Endometrium (tissue), 2 donors: ENCODE data around the gene SPRR3.

Experiments
- FAIRE-seq: peaks from 2 replicates; lab custom pipeline; 2012; peaks lifted over from hg19 to GRCh38; lab: Jason Lieb, UNC
- donor health status: control.
- donor health status: control.

Gene SPRR3, protein sequence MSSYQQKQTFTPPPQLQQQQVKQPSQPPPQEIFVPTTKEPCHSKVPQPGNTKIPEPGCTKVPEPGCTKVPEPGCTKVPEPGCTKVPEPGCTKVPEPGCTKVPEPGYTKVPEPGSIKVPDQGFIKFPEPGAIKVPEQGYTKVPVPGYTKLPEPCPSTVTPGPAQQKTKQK

DNA sequence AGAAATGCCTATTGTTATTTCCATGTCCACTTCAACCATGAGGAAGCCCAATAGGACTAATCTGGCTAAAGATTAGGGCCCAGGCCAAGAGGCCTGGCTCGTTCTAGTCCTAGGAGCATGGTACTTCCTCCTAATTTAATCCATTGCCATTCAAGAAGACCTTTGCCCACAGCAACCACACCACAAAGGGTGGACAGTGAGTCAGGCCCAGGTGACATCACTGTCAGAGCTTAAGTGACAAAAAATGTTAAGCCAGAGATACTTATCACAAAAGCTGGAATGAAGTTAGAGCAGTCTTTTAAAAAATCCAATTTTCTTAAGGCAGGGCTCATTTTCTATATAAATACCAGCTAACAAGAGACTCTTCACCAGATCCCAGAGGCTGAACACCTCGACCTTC, at the start of gene SPRR3:
TSS of gene SPRR3 (plus strand) at position 368 of the 400 bp plus-strand sequence. CDS start 1,272 bp downstream, outside the sequence.
- no peak for FAIRE-seq

DNA sequence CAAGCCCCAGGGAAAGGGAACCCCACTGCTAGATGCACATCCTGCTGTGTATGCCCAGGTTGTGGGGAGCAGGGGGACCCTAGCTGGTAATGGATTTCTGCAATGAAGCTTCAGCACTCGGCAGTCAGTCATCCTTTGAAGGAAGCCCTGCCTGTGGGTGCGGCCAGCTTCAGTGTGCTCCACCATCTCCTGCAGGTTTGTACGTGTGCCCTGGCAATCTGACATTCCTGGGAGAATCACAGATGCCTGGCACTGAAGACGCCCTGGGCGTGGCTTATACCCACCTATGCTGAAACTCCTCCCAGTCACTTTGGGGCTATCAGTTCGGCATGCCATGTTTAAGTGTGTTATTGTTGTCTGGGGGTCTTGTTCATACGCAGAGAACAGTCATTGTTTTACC, 47.8 kb upstream of the SPRR3 start:
- no peak for FAIRE-seq

DNA sequence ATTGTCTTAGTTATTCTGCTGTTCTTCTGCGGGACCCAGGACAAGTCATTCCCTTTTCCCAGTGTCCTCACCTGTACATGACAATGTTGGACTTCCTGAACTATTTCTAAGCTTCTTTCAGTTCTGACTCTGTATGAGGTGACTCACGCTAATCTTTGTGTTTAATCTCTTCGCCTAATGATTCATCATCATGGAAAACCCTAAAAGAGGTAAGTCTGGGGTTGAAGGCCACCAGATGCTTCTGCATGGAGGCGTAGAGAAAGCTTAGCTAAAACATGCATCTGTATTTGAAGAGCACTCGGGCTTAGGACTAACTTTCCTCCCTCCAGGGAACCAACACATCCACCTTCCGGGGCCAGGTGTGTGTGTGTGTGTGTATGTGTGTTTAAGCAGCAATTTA, 47.1 kb upstream of the SPRR3 start:
- no peak for FAIRE-seq

DNA sequence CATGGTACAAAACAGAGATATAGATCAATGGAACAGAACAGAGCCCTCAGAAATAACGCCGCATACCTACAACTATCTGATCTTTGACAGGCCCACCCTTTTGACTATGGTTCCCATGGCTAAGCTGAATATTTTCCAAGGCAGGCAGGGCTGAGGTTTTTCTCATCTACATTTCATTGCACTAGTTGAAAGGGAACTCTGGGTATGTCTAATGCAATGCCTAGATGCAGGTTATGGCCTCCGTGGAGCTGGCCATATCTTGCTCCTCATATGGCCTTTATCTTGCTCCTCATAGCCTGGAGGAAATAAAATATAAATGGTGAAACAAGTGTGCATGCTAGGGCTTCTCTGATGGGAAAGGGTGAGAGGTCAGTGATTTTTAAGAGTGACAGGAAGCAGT, 44.0 kb upstream of the SPRR3 start:
- no peak for FAIRE-seq

DNA sequence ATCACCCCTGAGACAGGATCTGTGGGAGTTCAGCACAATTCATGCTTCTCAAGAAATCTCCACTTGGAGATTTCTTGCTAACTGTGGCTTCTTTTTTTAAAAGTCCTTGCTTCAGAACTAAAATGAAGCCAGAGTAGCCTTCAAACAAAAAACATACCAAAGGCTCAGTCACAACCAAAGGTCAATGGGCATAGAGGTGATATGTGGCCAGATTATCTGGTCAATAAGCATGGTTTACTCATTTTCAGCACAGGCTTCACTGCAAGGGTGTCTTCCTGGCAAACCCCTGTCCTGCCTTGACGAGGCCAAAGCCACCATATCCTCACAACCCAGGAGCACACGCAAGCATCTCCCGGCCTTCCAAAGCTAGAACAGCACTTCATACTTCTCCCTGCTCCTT, 42.3 kb upstream of the SPRR3 start:
- no peak for FAIRE-seq

DNA sequence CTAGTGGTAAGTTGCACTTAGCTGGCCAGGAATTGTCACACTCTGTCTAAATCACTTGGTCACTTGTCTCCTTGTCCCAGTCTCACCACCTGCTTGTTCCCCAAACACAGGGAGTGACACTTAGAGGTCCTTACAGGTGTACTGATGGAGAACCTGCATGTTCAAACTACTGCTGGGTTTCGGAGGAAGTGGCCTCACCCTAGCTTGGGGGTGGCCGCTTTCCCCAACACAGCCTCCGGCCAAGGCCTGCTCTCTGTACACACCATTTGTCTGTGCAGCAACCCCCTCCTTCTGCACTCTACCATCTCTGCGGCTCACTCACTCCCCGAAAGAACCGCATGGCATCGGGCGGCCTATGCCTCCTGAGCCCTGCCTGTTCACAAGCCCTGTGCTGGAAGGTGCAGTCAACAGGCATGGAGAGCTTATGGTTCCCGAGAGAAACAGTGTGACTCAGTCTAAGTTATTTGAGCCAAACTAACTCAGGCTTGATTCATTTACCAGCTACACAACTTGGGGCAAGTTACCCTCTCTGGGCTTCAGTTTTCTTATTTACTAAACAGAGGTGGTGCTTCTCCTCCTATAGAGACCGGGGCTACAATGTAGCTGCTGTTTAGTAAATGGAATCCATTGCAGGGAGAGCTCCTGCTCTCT, 41.6 kb upstream of the SPRR3 start:
- no peak for FAIRE-seq

DNA sequence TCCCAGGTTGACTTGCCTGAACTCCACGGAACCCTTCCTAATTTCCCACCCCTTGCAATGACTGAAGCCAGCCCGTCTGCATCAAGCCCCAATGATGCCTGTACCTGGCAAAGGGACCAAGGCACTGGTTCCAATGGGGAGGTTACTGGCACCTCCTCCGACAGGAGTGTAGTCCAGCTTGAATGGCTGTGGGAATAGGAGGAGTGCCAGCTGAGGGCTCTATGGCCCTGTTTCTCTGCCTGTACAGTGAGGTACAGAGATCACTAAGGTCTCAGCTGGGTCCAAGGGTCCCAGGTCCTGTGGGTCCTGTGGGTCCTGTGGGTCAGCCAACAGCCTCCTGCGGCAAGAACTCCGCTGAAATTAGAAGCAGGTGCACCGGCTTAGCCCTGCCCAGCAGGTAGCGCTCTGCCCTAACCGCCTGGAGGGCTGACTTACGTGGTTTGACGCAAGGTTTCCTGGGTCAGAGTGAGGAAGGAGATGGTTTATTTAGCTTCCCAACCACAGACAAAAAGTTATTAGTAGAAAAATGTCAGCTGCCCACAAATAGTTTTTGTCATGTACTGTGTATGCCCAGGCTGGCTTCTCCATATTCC, 41.0 kb upstream of the SPRR3 start:
- FAIRE-seq, result no peak

DNA sequence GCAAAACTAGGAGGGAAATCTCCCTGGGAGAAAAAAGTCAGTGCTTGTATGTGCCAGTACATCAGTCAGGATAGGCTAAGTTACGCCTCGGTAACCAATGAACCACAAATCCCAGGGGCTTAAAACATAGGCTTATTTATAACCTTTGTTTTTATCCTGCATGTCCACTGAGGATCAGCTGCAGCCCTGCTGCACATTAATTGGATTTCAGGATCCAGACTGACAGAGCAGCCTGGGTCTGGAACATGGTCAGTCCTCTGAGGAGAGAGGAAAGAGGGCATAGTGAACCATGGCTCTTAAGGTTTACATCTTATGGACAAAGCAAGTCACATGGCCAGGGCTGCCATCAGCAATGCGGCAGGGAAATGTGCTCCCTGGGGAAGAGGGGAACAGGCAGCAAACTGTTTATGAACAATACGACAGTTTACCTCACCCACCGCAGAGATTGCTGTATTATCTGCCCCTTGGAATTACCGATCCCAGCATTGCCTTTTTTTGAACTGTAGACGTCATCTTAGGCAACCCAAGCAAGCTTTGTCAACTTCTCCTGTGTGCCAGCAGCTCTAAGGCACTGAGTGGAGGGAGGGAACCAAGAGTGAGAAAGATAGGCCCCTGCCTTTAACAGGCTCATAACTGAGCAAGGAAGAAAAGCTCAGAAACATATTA, 40.2 kb upstream of the SPRR3 start:
- no peak for FAIRE-seq

DNA sequence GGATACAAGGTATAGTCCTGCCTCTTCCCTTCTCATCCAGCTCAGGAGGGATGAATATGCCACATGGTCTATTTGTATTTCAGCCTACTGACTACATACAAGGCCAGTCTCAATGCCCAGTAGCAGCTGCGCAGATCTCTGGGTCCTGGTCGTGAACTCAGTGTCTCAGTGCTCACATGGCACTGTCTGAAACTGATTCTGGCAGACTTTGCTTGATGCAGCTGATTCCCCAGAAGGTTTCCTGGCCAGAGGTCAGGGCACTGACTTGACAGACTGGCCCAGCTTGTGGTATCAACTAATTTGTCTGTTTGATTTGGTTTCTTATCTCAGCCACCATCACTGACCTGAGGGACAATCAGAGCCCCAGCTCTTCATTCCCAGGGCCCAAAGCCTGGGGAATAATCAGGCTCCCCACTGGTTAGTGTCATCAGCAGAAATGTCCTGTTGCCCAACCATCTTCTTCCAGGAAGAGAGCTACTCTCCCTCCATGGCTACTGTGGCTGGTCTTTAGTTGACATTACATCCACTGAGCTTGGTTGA, 38.6 kb upstream of the SPRR3 start:
- FAIRE-seq, result no peak

DNA sequence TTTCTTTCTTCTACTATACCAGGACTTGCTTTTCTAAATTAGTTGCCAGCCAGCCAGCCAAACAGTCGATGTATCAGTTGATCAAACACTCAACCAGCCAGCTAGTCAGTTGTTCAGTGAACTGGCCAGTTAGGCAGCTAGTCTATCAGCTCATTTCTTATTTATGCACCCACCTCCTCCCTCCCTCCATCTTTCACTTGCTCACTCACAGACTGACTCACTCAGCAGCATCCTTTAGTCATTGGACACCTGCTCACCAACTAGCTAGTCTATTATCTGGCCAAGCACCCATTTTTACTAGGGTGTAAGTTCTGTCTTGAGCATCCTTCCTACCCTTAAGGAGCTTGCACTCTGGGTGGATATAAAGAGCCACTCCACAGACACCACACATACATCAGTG, 37.0 kb upstream of the SPRR3 start:
- FAIRE-seq, result no peak

DNA sequence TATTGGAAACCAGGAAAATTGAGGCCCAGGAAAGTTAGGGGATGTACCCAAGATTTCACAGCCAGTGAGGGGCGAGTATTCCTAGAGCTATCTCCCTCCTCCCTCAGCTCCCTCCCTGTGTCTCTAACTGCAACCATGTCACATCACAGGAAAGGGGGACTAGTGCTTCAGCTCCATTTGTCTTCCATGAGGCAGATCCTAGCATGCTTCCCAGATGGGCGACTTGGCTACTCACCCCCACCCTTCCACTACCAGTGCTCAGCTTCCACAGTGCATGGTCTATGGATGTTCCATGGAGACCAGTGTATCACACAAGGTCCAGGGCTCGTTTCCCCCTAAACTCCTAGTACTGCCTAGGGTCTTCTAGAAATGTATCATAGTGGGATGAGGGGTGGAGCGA, 35.7 kb upstream of the SPRR3 start:
- no peak for FAIRE-seq

DNA sequence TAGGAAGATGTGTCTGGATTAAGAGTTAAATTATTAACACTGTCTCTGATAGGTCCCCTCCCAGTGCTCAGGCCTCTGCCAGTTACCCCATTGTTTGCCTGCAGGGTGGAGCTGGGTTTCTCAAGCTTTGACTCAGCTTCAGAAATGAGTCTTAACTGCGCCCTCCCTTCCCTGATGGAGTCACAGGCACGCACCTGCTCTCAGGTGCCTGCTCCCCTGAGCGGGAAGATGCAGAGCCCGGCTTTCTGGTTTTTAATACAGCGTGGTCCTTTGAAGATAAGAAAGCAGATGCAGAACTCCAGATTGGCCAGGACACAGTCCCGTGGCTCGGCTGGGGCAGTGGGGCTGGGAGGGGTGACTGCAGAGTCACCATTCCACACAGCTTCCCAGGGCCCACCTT, 34.3 kb upstream of the SPRR3 start:
- FAIRE-seq, result no peak

DNA sequence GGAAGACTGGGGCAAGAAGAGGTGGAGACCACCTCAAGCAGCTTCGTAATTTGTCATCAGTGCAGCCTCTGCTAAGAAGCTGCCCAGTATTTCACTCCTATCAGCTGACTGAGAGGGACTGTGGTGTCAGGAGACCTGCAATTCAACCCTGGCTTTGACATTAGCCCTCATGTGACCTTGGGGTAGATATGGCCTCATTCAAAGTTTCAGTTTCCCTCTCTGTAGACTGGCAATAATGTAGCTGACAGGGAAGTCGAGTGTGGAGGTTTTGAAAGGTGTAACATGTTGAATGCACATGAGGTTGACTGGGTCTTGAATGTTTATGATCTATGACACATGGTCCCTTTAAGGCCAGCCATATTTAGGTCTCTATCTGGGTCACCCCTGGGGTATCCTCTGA, 33.3 kb upstream of the SPRR3 start:
- FAIRE-seq, result no peak

DNA sequence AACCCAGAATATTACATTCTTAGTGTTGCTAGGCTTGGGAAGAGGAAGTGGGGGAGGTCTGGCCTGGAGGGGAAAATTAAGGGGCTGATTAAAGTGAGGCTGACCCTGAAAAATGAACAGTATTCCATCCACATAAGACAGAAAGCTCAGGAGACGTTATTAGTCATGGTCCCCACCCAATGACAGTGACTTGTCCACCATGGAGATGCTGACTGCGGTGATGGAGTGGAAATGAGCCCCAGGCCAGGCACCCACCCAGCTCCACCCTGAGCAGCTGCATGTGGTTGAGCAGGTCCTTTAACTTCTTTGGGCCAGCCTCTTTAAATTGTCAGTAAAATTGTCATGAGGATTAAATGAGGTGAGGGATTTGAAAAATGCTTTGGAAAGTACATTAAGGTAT, 32.5 kb upstream of the SPRR3 start:
- no peak for FAIRE-seq

DNA sequence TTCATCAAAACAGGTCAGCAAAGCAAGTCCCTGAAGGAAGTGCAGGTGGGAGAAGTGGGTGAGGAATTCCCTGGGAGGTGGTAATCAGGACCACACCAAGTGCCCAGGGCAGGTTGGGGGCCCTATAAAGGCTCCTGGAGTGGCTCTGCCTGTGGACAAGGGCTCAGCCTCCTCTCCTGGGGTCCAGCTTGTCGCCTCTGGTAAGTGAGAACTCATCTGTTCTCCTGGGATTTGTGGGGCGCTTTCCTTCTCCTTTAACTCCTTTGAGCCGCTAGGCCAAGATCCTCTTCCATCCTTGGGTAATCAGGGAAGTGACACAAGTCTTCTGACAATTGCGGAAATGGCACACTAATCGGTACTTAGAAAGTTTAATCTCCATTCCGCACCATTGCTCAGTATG, 31.1 kb upstream of the SPRR3 start, which contains the start of gene SPRR4:
TSS of gene SPRR4 (plus strand) at position 154 of the 400 bp plus-strand sequence. CDS start 1,243 bp downstream, outside the sequence.
- no peak for FAIRE-seq

DNA sequence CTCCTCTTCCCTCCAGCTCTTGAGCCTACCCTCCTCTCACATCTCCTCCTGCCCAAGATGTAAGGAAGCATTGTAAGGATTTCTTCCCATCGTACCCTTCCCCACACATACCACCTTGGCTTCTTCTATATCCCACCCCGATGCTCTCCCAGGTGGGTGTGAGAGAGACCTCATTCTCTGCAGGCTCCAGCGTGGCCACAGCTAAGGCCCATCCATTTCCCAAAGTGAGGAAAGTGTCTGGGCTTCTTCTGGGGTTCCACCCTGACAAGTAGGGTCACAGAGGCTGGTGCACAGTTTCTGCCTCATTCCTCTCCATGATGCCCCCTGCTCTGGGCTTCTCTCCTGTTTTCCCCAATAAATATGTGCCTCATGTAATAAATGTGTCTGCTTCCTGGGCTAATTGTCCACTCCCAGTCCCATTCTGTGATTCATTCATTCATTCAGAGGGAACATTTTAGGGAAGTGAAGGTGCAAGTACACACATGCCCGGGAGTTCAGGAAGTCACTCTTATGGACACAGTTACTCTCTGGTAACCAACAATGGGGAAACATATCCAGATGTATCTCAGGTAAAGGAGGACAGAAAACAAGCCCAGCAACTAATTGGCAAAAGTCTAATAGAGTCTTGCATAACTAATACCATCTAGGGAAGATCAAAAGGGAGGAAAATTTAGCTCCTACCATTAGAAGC, 29.2 kb upstream of the SPRR3 start:
- no peak for FAIRE-seq

DNA sequence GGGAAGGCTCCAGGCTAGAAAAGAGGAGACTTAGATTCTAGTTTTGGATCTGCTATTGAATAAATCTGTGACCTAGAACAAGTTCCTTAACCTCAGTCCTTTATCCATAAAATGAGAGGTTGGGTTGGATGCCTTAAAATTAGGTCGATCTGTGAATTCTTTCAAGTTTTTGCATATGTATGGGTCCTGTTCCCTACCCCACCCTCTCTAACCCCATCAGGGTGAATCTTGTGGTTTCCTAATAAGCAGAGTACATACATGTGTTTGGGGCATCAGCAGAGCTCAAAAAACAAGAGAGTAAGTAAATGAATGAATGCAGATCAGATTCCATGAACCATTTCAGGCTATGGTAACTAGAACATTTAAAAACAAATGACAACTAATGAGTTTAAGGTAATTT, 24.9 kb upstream of the SPRR3 start:
- FAIRE-seq, result no peak

DNA sequence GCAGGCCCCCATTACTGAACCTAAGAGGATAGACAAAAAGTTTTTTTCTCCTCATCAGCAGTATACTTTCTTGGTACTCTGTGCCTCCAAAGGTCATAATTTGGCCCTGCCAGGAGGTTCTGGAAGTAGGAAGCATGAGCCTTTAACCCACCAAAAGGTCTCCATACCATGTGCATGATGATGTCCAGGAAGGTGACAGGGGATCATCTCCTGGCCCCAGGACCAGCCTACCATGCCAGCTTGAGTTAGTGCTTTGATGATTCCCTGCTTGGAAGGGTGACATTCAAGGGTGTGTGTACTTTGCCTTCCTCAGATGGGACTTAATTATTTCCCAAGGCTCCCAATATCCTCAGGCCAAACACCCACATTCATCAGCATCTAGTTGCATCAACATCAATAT, 23.9 kb upstream of the SPRR3 start:
- no peak for FAIRE-seq

DNA sequence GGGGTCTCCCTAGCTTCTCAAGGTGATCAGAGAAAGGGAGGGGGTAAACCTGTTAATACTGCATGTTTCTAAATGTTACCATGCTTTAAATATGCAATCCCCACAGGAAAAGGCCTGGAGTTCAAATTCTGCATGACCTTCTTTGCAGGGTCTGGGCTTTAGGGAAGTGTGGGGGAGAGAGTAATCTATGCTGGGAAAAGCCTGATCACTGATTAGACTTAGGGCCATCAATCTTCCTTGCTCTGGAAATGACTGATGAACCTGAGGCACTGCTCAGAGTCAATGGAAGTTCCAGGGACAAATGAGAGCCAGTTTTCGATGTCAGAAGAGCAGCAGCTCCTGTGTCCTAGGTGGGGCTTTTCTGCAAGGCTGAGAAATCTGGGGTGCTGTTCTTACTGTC, 20.9 kb upstream of the SPRR3 start:
- FAIRE-seq, result no peak

DNA sequence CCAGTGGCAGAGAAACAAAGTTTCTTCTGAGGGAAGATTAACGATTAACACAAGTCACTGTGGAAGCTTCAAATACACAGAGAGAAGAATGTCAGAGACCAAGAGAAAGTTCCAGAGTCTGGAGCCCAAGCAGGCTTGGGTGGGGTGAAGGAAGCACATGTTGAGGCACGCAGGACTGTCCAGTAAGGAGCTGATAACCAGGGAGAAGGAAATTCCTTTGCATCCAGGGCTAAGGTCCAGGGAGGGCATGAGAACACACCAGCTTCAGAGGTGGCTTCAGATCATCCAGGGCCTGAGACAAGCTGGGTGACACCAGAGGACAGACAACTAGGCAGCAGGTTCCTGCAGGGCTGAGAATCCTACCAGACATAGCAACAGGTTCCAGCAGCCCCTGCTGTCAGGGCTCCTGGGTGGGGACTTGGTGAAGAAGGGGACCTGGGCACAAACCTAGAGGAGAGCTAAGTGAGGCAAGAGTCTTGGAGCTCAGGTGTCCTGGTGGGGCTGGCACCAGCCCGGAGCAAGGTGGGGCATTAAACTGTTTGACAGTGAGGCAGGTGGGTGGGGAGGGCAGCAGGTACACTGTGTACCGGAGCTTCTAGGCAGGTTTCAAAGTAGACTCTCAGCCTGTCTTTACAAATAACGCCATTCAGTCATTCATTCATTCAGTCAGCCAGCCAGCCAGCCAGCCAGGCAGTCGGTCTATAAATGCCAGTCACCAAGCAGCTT, 20.2 kb upstream of the SPRR3 start:
- FAIRE-seq, result no peak

DNA sequence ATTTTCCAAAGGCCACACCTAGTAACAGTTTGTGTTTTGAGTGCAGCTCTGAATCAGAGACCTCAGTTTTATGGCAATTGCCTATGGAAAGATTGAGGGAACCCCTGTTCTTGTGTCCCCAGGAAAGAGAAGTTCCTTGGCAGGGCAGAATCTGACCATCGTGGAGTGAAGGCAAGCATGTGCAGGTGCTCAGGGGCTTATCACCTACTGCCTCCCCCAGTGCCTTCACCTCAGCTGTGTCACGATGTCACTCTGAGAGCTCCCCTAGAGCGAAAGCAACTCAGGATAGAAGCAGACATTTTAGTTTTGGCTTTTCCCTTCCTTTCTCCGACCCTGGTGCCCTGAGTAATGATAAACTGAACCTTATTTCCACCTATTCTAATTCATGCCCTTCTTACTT, 19.5 kb upstream of the SPRR3 start:
- FAIRE-seq, result no peak

DNA sequence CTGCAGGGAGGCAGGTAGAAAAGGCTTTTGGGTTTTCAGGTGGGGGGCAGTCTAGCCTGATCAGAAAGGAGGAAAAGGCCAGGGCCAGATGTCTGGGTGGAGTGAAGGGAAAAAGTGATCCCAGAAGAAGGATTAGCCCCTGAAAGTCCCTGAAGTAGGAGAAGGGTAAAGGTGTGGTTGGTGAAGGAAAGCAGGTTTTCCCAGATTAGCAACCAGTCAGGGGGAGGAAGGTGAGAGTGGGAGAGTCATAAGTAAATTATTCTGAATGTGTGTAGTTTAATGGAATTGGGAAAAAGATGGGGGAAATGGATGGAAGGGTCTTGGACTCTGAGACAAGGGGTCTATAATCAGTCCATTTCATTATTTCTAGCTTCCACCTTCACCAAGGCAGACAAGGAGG, 18.3 kb upstream of the SPRR3 start:
- FAIRE-seq, result no peak
